ENCODE measurements around the gene SPESP1. TPM values are rescaled to one million over a fixed set of nuclear protein-coding genes. Genes with fewer than 3 reads are reported as not detected.

SPESP1 gene
- total and polyA plus RNA-seq, 2 of the 8 experiments (the other 6 are each of a cell fraction or from before 2014, with no cell fraction given) = not detected

DNA sequence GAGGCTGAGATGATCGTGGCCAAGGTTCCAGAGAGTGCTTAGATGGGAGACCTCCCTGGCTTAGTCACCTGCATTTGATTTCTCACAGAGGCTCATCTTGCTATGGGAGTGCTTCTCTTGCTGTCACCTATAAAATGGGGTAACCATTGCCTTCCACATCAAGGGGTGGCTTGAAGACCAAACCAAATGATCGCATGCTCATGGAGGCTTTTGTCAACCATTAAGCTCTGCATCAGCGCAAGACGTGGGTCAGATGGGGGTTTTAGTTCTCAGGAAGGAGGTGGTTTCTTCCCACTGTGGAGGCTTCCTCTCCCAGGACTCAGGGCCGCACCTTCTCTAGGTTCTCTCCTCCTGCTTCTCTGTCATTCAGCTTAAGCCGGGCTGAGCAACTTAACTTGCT, 56.8 kb downstream of the SPESP1 start:
- Histone ChIP-seq H2BK12ac (ENCODE audit: low read depth, low read length) (no peak overlapping the region), H3K4me2 (ENCODE audit: insufficient read depth in 1 of 2, low read depth in 2 of 2, low read length in 2 of 2) (no peak overlapping the region), H2AFZ (ENCODE audit: low read length) (no peak overlapping the region), H3K4me1 (replicated peaks in 1 of 4; ENCODE audit: control insufficient read depth in 3 of 4, insufficient read depth in 4 of 4, low read length in 3 of 4) (peaks cover 5 to 12% (median 7%) of the 10 kb centered on the region in 4 experiments; a peak in 6 of 7 replicates), H3K9ac (replicated peaks in 1 of 4; ENCODE audit: extremely low read depth in 1 of 4, low read depth in 3 of 4, low read length in 3 of 4) (no peak overlapping the region), H2BK20ac (ENCODE audit: low read length) (no peak overlapping the region), H3K4me3 (ENCODE audit: extremely low read depth in 1 of 4, insufficient read depth in 2 of 4, low read depth in 3 of 4, low read length in 4 of 4) (no peak overlapping the region), H2BK120ac (replicated peaks; ENCODE audit: low read depth, low read length) (no peak overlapping the region), H3K14ac (ENCODE audit: insufficient read length) (no peak overlapping the region), H3K56ac (replicated peaks; ENCODE audit: insufficient read length, low read depth, low read length) (no peak overlapping the region), H3K79me1 (ENCODE audit: low read depth, low read length) (no peaks in the 10 kb centered on the region), H4K20me1 (replicated peaks in 1 of 2; ENCODE audit: control insufficient read depth in 1 of 2, insufficient read depth in 2 of 2, low read length in 2 of 2) (no peaks in the 10 kb centered on the region), H3K27me3 (replicated peaks in 1 of 4; ENCODE audit: control insufficient read depth in 3 of 4, extremely low read depth in 1 of 4, insufficient read depth in 3 of 4, low read length in 3 of 4) (0 out of 7 replicates have a peak, but pooled peaks cover 0 to 2% (median 0%) of the 10 kb centered on the region in 4 experiments), H4K91ac (replicated peaks; ENCODE audit: insufficient read length, low read length) (no peak overlapping the region), H3K79me2 (ENCODE audit: control insufficient read depth in 1 of 2, insufficient read depth in 2 of 2, low read length in 2 of 2) (no peaks in the 10 kb centered on the region), H3K23ac (ENCODE audit: insufficient read length) (no peak overlapping the region), H4K8ac (ENCODE audit: extremely low read depth, insufficient read depth, low read length) (no peak overlapping the region), H2BK5ac (ENCODE audit: low read depth, low read length) (no peak overlapping the region), H4K5ac (ENCODE audit: insufficient read length, low read depth, low read length) (no peak overlapping the region), H3K9me3 (ENCODE audit: insufficient read depth in 2 of 2, low read depth in 1 of 2, low read length in 1 of 2) (peaks cover 2 to 9% of the 10 kb centered on the region in 2 experiments; a peak in 1 of 4 replicates), H2BK15ac (ENCODE audit: low read length) (no peak overlapping the region), H3K36me3 (ENCODE audit: control insufficient read depth in 2 of 4, insufficient read depth in 4 of 4, low read length in 3 of 4) (no peaks in the 10 kb centered on the region; a peak in 1 of 8 replicates), H2AK5ac (ENCODE audit: low read depth, low read length) (no peak overlapping the region), H3K4ac (replicated peaks; ENCODE audit: insufficient read length, low read depth, low read length) (no peak overlapping the region), H3K23me2 (ENCODE audit: low read depth, low read length) (no peaks in the 10 kb centered on the region), H3K18ac (ENCODE audit: extremely low read depth, low read length) (no peak overlapping the region), H3K27ac (ENCODE audit: low read depth, low read length) (no peak overlapping the region)
- TF ChIP-seq SP1 (IDR thresholded peaks at IDR 0.05; ENCODE audit: low read depth, low read length) (no peak), GTF2F1 (IDR thresholded peaks at IDR 0.05; ENCODE audit: borderline replicate concordance, low read depth, low read length) (no peak), KDM4A (IDR thresholded peaks at IDR 0.05; ENCODE audit: low read depth, low read length, severe bottlenecking) (no peak), CREB1 (IDR thresholded peaks at IDR 0.05) (no peak), SAP30 (IDR thresholded peaks at IDR 0.05; ENCODE audit: insufficient read depth, insufficient replicate concordance, low read length) (no peak), YY1 (IDR thresholded peaks at IDR 0.05; ENCODE audit: low read depth, low read length) (no peak), HDAC6 (IDR thresholded peaks at IDR 0.05; ENCODE audit: low read depth, low read length) (no peak), SP2 (IDR thresholded peaks at IDR 0.05; ENCODE audit: low read length) (no peak)
- POLR2A ChIA-PET (ENCODE audit: partially characterized antibody) = no interaction called here
- CTCF ChIA-PET (ENCODE audit: partially characterized antibody) = interaction anchor here (0.8 kb wide), 1 partner anchor 313 kb away, joined by 3 read pairs; no protein-coding TSS in a partner anchor
- FAIRE-seq (no peak), DNase-seq (ENCODE audit: low read depth in 1 of 2, low spot score in 2 of 2) (no peak)
- 91% methylated on average over 6 of the region's 6 CpGs; no CpG with 5 or more reads in 1 of the 2 experiments for whole genome bisulfite sequencing, 2 experiments (ENCODE audit: extremely low coverage in 1 of 2, insufficient coverage in 1 of 2, insufficient read length in 1 of 2, insufficient replicate concordance in 2 of 2, low coverage in 1 of 2, low lambda C conversion rate in 2 of 2, missing lambda C conversion rate in 1 of 2)
